Endometrial microvascular endothelial cells (primary cell): ENCODE results near the gene TCAIM. TPM values are rescaled to one million over a fixed set of nuclear protein-coding genes. Genes with fewer than 3 reads are reported as not detected.

Source experiments
- in situ Hi-C: cut with HindIII; loops from 2 replicates; pipeline ENCODE4 v1.10.0; 2017; ENCODE audit warnings: low sequenced_read_pairs, low pct_unique_long_range_greater_than_20kb; ENCODE audit errors: inconsistent ontology term
- total RNA-seq: library from RNA; depleted of rRNA; stranded (reverse); fragments of >200 nt; gene quantifications from one replicate; pipeline ENCODE4 v1.2.3, GENCODE V29; 2015; ENCODE audit errors: inconsistent ontology term

The TCAIM gene
- total RNA-seq, result 37.9 TPM

- in situ Hi-C loops, result no loop called here
Observed at GRCh38 chr3:44338010-44338827, at the start of gene TCAIM. TCAIM (plus strand) TSS chr3:44338766; CDS start chr3:44354783, 16,017 bp downstream.

GRCh38 chr3:44289882-44290462, 48.6 kb upstream of the TCAIM start:
- in situ Hi-C loops, result no loop called here

- in situ Hi-C loops, result no loop called here
Observed at GRCh38 chr3:44292276-44292675, 46.3 kb upstream of the TCAIM start.

GRCh38 chr3:44292947-44293346, 45.6 kb upstream of the TCAIM start:
- in situ Hi-C loops, result no loop called here

GRCh38 chr3:44297255-44297654, 41.3 kb upstream of the TCAIM start:
- in situ Hi-C loops, result no loop called here

- in situ Hi-C loops, result no loop called here
Observed at GRCh38 chr3:44301746-44302145, 36.8 kb upstream of the TCAIM start.

GRCh38 chr3:44309500-44309899, 29.1 kb upstream of the TCAIM start:
- in situ Hi-C loops, result no loop called here

- in situ Hi-C loops, result no loop called here
Observed at GRCh38 chr3:44318891-44319311, 19.7 kb upstream of the TCAIM start.

GRCh38 chr3:44321335-44321734, 17.2 kb upstream of the TCAIM start:
- in situ Hi-C loops, result no loop called here

- in situ Hi-C loops, result no loop called here
Observed at GRCh38 chr3:44323341-44323955, 15.1 kb upstream of the TCAIM start.

GRCh38 chr3:44324584-44324983, 14.0 kb upstream of the TCAIM start:
- in situ Hi-C loops, result no loop called here

GRCh38 chr3:44326019-44326418, 12.5 kb upstream of the TCAIM start:
- in situ Hi-C loops, result no loop called here

- in situ Hi-C loops, result no loop called here
Observed at GRCh38 chr3:44326515-44326914, 12.1 kb upstream of the TCAIM start.

- in situ Hi-C loops, result no loop called here
Observed at GRCh38 chr3:44329946-44330345, 8.6 kb upstream of the TCAIM start.

GRCh38 chr3:44330444-44330843, 8.1 kb upstream of the TCAIM start:
- in situ Hi-C loops, result no loop called here

GRCh38 chr3:44334326-44334725, 4.2 kb upstream of the TCAIM start:
- in situ Hi-C loops, result no loop called here

GRCh38 chr3:44337248-44337785, 1.2 kb upstream of the TCAIM start:
- in situ Hi-C loops, result no loop called here

GRCh38 chr3:44338828-44339127, 212 bp downstream of the TCAIM start:
- in situ Hi-C loops, result no loop called here

- in situ Hi-C loops, result no loop called here
Observed at GRCh38 chr3:44339181-44340057, 853 bp downstream of the TCAIM start.
